MM.1S (cell line): ENCODE measurements around the gene MEGF11.

Source experiments
- DNase-seq: peaks from one replicate; pipeline ENCODE4 v3.0.0-alpha.2; 2015
- H2AFZ ChIP-seq: fragments of 300-600 bp; sonication (generic); 2 replicates; pipeline ENCODE4 v1.6.0; 2016; ENCODE audit warnings: antibody characterized with exemption, low read length
- H3F3A ChIP-seq: fragments of 300-600 bp; sonication (generic); 2 replicates; pipeline ENCODE4 v1.6.1; 2016; ENCODE audit warnings: mild to moderate bottlenecking, antibody characterized with exemption, low read length, moderate library complexity, mixed read lengths; ENCODE audit not compliant: insufficient read depth
- H3K27ac ChIP-seq: fragments of 300-600 bp; sonication (generic); 2 replicates; pipeline ENCODE4 v1.5.1; 2016; ENCODE audit warnings: mild to moderate bottlenecking, low read length
- H3K27me3 ChIP-seq: fragments of 300-600 bp; sonication (generic); replicated peaks from 2 replicates; pipeline ENCODE4 v1.6.0; 2016; ENCODE audit warnings: low read length; ENCODE audit not compliant: insufficient read depth
- H3K36me3 ChIP-seq: fragments of 300-600 bp; sonication (generic); replicated peaks from 2 replicates; pipeline ENCODE4 v1.6.1; 2016; ENCODE audit warnings: mild to moderate bottlenecking, low read length, mixed read lengths; ENCODE audit not compliant: insufficient read depth
- H3K4me1 ChIP-seq: fragments of 300-600 bp; sonication (generic); 2 replicates; pipeline ENCODE4 v1.6.1; 2016; ENCODE audit warnings: low read length, mixed read lengths
- H3K4me2 ChIP-seq: fragments of 300-600 bp; sonication (generic); 2 replicates; pipeline ENCODE4 v1.6.0; 2016; ENCODE audit warnings: low read depth, low read length
- H3K4me3 ChIP-seq: fragments of 300-600 bp; sonication (generic); 2 replicates; pipeline ENCODE4 v1.5.1; 2016; ENCODE audit warnings: low read length, mixed read lengths
- H3K79me2 ChIP-seq: fragments of 300-600 bp; sonication (generic); 2 replicates; pipeline ENCODE4 v1.6.1; 2016; ENCODE audit warnings: mixed run types, low read length, mixed read lengths
- H3K9ac ChIP-seq: fragments of 300-600 bp; sonication (generic); 2 replicates; pipeline ENCODE4 v1.6.1; 2016; ENCODE audit warnings: low read length, mixed read lengths
- H3K9me2 ChIP-seq: fragments of 300-600 bp; sonication (generic); replicated peaks from 2 replicates; pipeline ENCODE4 v1.6.1; 2016; ENCODE audit warnings: mild to moderate bottlenecking, low read length, mixed read lengths; ENCODE audit not compliant: insufficient read depth
- H3K9me3 ChIP-seq: fragments of 300-600 bp; sonication (generic); replicated peaks from 2 replicates; pipeline ENCODE4 v1.6.1; 2016; ENCODE audit warnings: mild to moderate bottlenecking, low read length, mixed read lengths; ENCODE audit not compliant: insufficient read depth
- H4K20me1 ChIP-seq: fragments of 300-600 bp; sonication (generic); 2 replicates; pipeline ENCODE4 v1.6.1; 2016; ENCODE audit warnings: mild to moderate bottlenecking, low read length, moderate library complexity, mixed read lengths; ENCODE audit not compliant: insufficient read depth
- EZH2 ChIP-seq: fragments of 300-600 bp; sonication (generic); optimal IDR thresholded peaks from 2 replicates; pipeline ENCODE3; 2017; ENCODE audit warnings: low read depth, mild to moderate bottlenecking, antibody characterized with exemption, low read length, mixed read lengths
- EZH2phosphoT487 ChIP-seq: fragments of 300-600 bp; sonication (generic); IDR thresholded peaks from 2 replicates; pipeline ENCODE4 v1.6.1; 2018; ENCODE audit warnings: antibody characterized with exemption, low read length
- TF ChIP-seq, protein P1 (sequence below): fragments of 300-600 bp; sonication (generic); IDR thresholded peaks from 2 replicates; pipeline ENCODE4 v1.5.1; 2016; ENCODE audit warnings: antibody characterized with exemption, low read length, mixed read lengths

Gene MEGF11

DNA sequence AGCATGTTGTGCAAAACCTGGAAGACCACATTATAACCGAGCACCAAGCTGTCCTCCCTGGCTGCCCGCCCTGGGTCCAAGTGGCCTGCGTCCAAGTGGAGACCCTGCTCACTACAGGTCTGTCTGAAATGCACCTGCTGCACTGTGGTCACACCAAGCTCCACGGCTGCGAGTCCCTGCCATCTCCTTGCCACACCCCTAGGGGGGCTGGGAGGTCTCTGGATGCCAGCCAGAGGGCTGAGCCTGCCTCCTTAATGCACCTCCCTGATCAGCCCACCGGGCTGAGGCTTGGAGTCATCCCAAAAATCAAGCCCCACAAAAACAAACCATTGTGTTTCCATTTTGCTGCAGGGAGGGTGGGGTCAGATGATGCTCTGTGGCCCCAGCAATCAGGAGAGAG is 187.1 kb downstream of the MEGF11 start:
- no peak overlapping the region for H2AFZ ChIP-seq
- H3K4me1 ChIP-seq = no peaks in the 10 kb centered on the region
- H4K20me1 ChIP-seq = no peaks in the 10 kb centered on the region
- H3K27me3 ChIP-seq = no peaks in the 10 kb centered on the region
- no peak overlapping the region for H3K9ac ChIP-seq
- H3K79me2 ChIP-seq = no peaks in the 10 kb centered on the region
- H3K36me3 ChIP-seq = no peaks in the 10 kb centered on the region
- H3K4me2 ChIP-seq = no peak overlapping the region
- no peak overlapping the region for H3K27ac ChIP-seq
- H3F3A ChIP-seq = no peaks in the 10 kb centered on the region
- H3K9me3 ChIP-seq = no peaks in the 10 kb centered on the region
- TF ChIP-seq, protein P1, sequence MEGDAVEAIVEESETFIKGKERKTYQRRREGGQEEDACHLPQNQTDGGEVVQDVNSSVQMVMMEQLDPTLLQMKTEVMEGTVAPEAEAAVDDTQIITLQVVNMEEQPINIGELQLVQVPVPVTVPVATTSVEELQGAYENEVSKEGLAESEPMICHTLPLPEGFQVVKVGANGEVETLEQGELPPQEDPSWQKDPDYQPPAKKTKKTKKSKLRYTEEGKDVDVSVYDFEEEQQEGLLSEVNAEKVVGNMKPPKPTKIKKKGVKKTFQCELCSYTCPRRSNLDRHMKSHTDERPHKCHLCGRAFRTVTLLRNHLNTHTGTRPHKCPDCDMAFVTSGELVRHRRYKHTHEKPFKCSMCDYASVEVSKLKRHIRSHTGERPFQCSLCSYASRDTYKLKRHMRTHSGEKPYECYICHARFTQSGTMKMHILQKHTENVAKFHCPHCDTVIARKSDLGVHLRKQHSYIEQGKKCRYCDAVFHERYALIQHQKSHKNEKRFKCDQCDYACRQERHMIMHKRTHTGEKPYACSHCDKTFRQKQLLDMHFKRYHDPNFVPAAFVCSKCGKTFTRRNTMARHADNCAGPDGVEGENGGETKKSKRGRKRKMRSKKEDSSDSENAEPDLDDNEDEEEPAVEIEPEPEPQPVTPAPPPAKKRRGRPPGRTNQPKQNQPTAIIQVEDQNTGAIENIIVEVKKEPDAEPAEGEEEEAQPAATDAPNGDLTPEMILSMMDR = no peak
- no peak for DNase-seq
- no peak overlapping the region for H3K4me3 ChIP-seq
- no peaks in the 10 kb centered on the region for H3K9me2 ChIP-seq

DNA sequence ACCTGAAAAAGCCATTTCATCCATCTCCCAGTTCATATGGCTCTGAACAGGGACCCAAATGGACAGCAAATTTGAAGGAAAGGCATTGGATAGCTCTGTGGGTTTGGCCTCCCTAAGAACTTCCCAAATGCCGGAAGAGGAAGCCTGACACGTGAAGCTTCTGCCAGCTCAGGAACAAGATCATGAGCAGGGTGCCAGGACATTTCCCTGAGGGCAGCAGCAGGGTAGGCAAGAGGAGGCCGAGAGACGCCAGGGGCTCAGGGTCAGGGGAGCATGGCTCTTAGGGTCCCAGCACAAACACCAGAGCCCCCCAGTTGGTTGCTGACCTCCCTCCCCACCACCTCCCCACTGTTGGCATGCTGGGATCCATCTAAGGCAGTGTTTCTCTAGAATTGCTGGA is 187.5 kb downstream of the MEGF11 start:
- no peak for DNase-seq
- Histone ChIP-seq H3K4me3 (no peak overlapping the region), H3K9ac (no peak overlapping the region), H3K27me3 (no peaks in the 10 kb centered on the region), H3K9me3 (no peaks in the 10 kb centered on the region), H3K36me3 (no peaks in the 10 kb centered on the region), H4K20me1 (no peaks in the 10 kb centered on the region), H3F3A (no peaks in the 10 kb centered on the region), H3K4me1 (no peaks in the 10 kb centered on the region), H3K27ac (no peak overlapping the region), H3K79me2 (no peaks in the 10 kb centered on the region), H3K4me2 (no peak overlapping the region), H3K9me2 (no peaks in the 10 kb centered on the region), H2AFZ (no peak overlapping the region)
- TF ChIP-seq EZH2 (no peak), EZH2phosphoT487 (no peak)
- TF ChIP-seq, protein P1 = no peak

DNA sequence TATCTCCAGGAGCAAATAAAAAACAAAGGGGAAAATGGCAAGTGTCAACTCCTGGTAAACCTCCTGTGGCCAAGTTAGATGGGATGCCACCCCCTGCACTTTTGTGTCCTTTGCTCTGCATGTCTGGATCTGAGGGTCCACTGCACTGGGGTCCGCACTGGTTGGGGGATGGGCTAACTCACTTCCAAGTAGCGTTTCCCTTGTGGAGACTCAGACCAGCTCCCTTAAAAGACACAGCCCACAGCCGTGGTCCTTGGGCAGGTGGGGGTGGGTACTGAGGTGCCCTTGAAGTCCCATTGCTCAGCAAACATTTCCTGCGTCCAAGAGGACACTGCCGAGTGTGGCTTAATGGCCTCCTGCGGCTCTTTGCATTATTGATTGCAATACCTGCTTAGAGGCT is 188.2 kb downstream of the MEGF11 start:
- H3K4me1 ChIP-seq = no peaks in the 10 kb centered on the region
- H3F3A ChIP-seq = no peaks in the 10 kb centered on the region
- H3K9ac ChIP-seq = no peak overlapping the region
- no peak overlapping the region for H3K4me2 ChIP-seq
- H3K79me2 ChIP-seq = no peaks in the 10 kb centered on the region
- H2AFZ ChIP-seq = no peak overlapping the region
- DNase-seq = no peak
- H3K9me2 ChIP-seq = no peaks in the 10 kb centered on the region
- H3K27me3 ChIP-seq = no peaks in the 10 kb centered on the region
- TF ChIP-seq EZH2 = no peak
- TF ChIP-seq, protein P1 = no peak
- TF ChIP-seq EZH2phosphoT487 = no peak
- H4K20me1 ChIP-seq = no peaks in the 10 kb centered on the region
- no peak overlapping the region for H3K4me3 ChIP-seq
- no peak overlapping the region for H3K27ac ChIP-seq
- H3K36me3 ChIP-seq = no peaks in the 10 kb centered on the region
- no peaks in the 10 kb centered on the region for H3K9me3 ChIP-seq

DNA sequence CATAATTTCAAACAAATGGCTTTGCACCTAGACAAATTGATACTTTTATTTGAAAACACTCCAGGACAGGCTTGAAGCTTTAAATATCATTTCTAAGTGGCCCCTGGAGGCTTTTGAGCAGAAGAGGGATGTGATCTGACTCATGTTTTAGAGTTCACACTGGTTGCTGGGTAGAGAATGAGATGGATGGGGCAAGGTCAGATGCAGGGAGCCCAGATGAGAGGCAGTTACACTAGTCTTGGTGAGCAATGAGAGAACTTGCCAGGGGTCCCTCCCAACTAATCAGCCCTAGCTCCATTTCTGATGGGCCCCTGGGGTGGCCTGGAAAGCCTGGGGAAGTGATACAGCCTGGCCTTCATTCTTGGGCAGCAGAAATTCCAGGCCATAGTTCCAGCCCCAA is 190.4 kb downstream of the MEGF11 start:
- Histone ChIP-seq H4K20me1 (no peaks in the 10 kb centered on the region), H3F3A (no peaks in the 10 kb centered on the region), H3K9ac (no peak overlapping the region), H3K9me2 (no peaks in the 10 kb centered on the region), H3K9me3 (no peaks in the 10 kb centered on the region), H2AFZ (no peak overlapping the region), H3K27ac (no peak overlapping the region), H3K4me2 (no peak overlapping the region), H3K4me1 (no peaks in the 10 kb centered on the region), H3K27me3 (peaks cover 2% of the 10 kb centered on the region; the same call in 1 of the 2 replicates), H3K79me2 (no peaks in the 10 kb centered on the region), H3K4me3 (no peak overlapping the region), H3K36me3 (no peaks in the 10 kb centered on the region)
- TF ChIP-seq EZH2 = no peak
- TF ChIP-seq, protein P1 = no peak
- TF ChIP-seq EZH2phosphoT487 = no peak
- DNase-seq = no peak
